Measurements from ENCODE around the gene CELF4. TPM values are rescaled to one million over a fixed set of nuclear protein-coding genes. Genes with fewer than 3 reads are reported as not detected.

CELF4 gene
- total RNA-seq, 2 donors from 2014 or later: not detected

GRCh38 chr18:37400802-37401201 lies 164.8 kb downstream of the CELF4 start:
- Mint-ChIP-seq H3K4me3 (no peak overlapping the region), H3K27ac (no peak overlapping the region), H3K4me1 (no peaks in the 10 kb centered on the region), H3K36me3 (ENCODE audit: low read depth) (no peaks in the 10 kb centered on the region), H3K27me3 (peaks cover 5% of the 10 kb centered on the region), H3K9me3 (no peaks in the 10 kb centered on the region)
- ATAC-seq (replicated peaks): no peak

DNA sequence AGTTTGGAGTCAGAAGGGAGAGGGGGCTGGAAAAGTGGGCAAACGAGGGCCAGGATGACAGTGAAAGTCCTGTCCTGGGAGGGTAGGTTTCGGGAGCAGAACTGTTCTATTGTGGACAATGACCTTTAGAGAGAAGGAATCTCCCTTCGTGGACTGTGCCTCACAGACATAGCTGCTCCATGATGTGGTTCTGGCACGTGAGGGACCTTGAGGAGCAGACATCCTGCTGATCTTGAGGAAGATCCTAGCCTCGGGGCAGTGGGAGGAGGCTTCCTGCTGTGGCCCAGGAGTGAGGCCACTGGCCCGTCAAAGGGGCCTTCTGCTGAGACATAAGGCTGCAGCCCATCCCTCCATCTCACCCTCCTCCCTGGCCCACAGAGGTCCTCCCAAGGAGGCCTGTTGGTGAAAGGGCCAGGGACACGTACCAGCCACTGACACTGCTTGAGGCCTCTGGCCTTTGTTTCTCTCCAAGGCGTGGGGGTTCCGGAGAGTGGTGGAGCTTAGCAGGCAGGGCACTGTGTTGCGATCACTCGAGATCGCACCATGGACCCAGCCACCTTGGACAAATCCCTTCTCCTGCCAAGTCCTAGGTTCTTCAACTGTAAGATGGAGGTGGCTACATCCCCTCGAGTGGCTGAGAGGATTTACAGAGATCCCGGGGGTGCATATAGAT lies 167.2 kb downstream of the CELF4 start:
- H3K36me3 Mint-ChIP-seq (ENCODE audit: low read depth): no peaks in the 10 kb centered on the region
- no peak for ATAC-seq (replicated peaks)
- peaks cover 13% of the 10 kb centered on the region for H3K27me3 Mint-ChIP-seq
- no peaks in the 10 kb centered on the region for H3K4me1 Mint-ChIP-seq
- H3K27ac Mint-ChIP-seq: no peak overlapping the region
- no peaks in the 10 kb centered on the region for H3K9me3 Mint-ChIP-seq
- H3K4me3 Mint-ChIP-seq: no peak overlapping the region

- Mint-ChIP-seq H3K36me3 (ENCODE audit: low read depth) (no peaks in the 10 kb centered on the region), H3K9me3 (no peaks in the 10 kb centered on the region), H3K4me1 (no peaks in the 10 kb centered on the region), H3K27me3 (peaks cover 18% of the 10 kb centered on the region), H3K27ac (no peak overlapping the region), H3K4me3 (no peak overlapping the region)
- ATAC-seq (replicated peaks): no peak
Observed at GRCh38 chr18:37397814-37398213, 167.8 kb downstream of the CELF4 start.

- H3K27ac Mint-ChIP-seq: no peak overlapping the region
- H3K4me3 Mint-ChIP-seq: no peak overlapping the region
- no peaks in the 10 kb centered on the region for H3K4me1 Mint-ChIP-seq
- H3K9me3 Mint-ChIP-seq: no peaks in the 10 kb centered on the region
- no peaks in the 10 kb centered on the region for H3K36me3 Mint-ChIP-seq (ENCODE audit: low read depth)
- H3K27me3 Mint-ChIP-seq: peaks cover 23% of the 10 kb centered on the region
- ATAC-seq (replicated peaks): no peak
Observed at GRCh38 chr18:37396971-37397720, 168.5 kb downstream of the CELF4 start.

GRCh38 chr18:37395631-37396030 lies 170.0 kb downstream of the CELF4 start:
- no peaks in the 10 kb centered on the region for H3K4me1 Mint-ChIP-seq
- no peaks in the 10 kb centered on the region for H3K36me3 Mint-ChIP-seq (ENCODE audit: low read depth)
- no peak for ATAC-seq (replicated peaks)
- no peak overlapping the region for H3K27ac Mint-ChIP-seq
- H3K27me3 Mint-ChIP-seq: peaks cover 23% of the 10 kb centered on the region
- H3K4me3 Mint-ChIP-seq: no peak overlapping the region
- no peaks in the 10 kb centered on the region for H3K9me3 Mint-ChIP-seq

DNA sequence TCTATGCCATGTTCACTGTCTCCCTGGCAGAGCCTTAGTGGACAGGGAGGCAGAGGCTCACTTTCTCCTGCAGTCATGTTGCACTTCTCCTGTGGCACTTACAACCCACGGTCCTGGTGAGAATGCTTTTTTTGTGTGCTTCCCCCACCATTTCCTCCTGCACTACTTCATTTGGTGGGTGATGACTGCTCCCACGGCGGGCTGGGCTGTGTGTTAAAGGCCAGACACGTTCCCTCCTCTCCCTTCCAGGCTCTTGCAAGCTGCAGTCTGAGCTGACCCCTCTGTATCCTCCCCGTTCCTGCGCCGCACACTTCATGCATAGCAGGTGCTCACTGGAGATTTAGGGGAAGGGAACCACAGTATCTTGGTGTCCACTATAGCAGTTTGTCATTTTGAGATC lies 170.5 kb downstream of the CELF4 start:
- no peaks in the 10 kb centered on the region for H3K36me3 Mint-ChIP-seq (ENCODE audit: low read depth)

DNA sequence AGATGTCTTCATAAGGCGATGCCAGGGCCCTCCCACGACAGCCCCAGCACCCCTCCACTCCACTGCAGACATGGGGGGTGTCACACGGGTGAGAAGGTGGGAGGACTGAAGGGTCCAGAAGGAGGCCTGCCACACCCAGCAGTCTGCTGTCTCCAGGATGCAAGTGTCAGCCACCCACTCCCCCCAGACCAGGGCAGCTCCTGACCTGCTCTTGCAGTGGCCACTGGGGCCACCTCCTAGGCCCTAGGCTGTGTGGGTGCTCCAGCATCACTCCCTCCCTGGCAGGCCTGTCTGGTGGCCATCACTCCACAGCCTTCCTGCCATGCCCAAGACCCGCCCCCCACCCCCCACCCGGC lies 171.0 kb downstream of the CELF4 start:
- no peaks in the 10 kb centered on the region for H3K9me3 Mint-ChIP-seq
- peaks cover 26% of the 10 kb centered on the region for H3K27me3 Mint-ChIP-seq
- no peaks in the 10 kb centered on the region for H3K4me1 Mint-ChIP-seq
- H3K27ac Mint-ChIP-seq: no peak overlapping the region
- no peak overlapping the region for H3K4me3 Mint-ChIP-seq
- ATAC-seq (replicated peaks): no peak
- no peaks in the 10 kb centered on the region for H3K36me3 Mint-ChIP-seq (ENCODE audit: low read depth)

More for the DNA sequence above, 170.5 kb downstream of the CELF4 start:
- Mint-ChIP-seq H3K27me3 (peaks cover 26% of the 10 kb centered on the region), H3K4me3 (no peak overlapping the region), H3K9me3 (no peaks in the 10 kb centered on the region), H3K27ac (no peak overlapping the region), H3K4me1 (no peaks in the 10 kb centered on the region)
- ATAC-seq (replicated peaks): no peak

DNA sequence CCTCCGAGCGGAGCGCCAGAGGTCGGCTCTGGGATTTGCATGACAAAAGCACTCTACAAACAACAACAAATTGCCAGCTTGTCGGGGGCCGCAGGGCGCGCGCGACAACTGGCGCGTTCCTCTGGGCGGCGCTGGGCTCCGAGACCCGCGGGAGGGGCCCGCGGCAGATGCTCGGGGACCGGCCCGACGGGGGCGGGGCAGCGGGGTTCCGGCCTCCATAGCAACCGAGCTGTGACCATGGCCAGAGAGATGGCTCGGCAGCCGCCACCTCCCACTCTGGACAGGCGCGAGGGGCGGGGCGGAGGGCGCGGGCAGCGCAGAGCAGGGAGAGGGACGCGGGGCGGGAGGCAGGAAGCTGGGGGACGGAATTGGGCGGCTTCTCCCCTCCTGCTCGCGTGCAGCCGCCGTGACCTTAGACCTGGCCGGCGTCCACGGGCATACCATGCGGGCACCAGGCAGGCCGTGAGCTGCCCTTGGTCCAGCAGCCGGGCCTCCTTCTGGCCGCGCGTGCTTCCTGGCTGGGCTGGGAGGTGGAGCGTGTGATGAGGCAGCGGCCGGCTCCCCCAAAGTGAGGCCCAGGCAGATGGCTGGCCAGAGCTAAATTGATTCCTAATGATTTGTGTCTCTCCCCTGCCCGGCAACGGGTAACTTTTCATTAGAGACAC lies 171.5 kb downstream of the CELF4 start:
- peaks cover 30% of the 10 kb centered on the region for H3K27me3 Mint-ChIP-seq
- no peak for ATAC-seq (replicated peaks)
- H3K36me3 Mint-ChIP-seq (ENCODE audit: low read depth): no peaks in the 10 kb centered on the region
- H3K27ac Mint-ChIP-seq: no peak overlapping the region
- H3K4me3 Mint-ChIP-seq: no peak overlapping the region
- no peaks in the 10 kb centered on the region for H3K9me3 Mint-ChIP-seq
- H3K4me1 Mint-ChIP-seq: no peaks in the 10 kb centered on the region

- no peak overlapping the region for H3K4me3 Mint-ChIP-seq
- no peak overlapping the region for H3K27ac Mint-ChIP-seq
- no peaks in the 10 kb centered on the region for H3K4me1 Mint-ChIP-seq
- H3K9me3 Mint-ChIP-seq: no peaks in the 10 kb centered on the region
- no peak for ATAC-seq (replicated peaks)
- H3K27me3 Mint-ChIP-seq: peaks cover 30% of the 10 kb centered on the region
- no peaks in the 10 kb centered on the region for H3K36me3 Mint-ChIP-seq (ENCODE audit: low read depth)
Observed at GRCh38 chr18:37393221-37393827, 172.3 kb downstream of the CELF4 start.

GRCh38 chr18:37392648-37393047 lies 172.9 kb downstream of the CELF4 start:
- no peak overlapping the region for H3K4me3 Mint-ChIP-seq
- ATAC-seq (replicated peaks): no peak
- H3K27me3 Mint-ChIP-seq: peaks cover 30% of the 10 kb centered on the region
- no peaks in the 10 kb centered on the region for H3K36me3 Mint-ChIP-seq (ENCODE audit: low read depth)
- H3K27ac Mint-ChIP-seq: no peak overlapping the region
- H3K4me1 Mint-ChIP-seq: no peaks in the 10 kb centered on the region
- H3K9me3 Mint-ChIP-seq: no peaks in the 10 kb centered on the region

DNA sequence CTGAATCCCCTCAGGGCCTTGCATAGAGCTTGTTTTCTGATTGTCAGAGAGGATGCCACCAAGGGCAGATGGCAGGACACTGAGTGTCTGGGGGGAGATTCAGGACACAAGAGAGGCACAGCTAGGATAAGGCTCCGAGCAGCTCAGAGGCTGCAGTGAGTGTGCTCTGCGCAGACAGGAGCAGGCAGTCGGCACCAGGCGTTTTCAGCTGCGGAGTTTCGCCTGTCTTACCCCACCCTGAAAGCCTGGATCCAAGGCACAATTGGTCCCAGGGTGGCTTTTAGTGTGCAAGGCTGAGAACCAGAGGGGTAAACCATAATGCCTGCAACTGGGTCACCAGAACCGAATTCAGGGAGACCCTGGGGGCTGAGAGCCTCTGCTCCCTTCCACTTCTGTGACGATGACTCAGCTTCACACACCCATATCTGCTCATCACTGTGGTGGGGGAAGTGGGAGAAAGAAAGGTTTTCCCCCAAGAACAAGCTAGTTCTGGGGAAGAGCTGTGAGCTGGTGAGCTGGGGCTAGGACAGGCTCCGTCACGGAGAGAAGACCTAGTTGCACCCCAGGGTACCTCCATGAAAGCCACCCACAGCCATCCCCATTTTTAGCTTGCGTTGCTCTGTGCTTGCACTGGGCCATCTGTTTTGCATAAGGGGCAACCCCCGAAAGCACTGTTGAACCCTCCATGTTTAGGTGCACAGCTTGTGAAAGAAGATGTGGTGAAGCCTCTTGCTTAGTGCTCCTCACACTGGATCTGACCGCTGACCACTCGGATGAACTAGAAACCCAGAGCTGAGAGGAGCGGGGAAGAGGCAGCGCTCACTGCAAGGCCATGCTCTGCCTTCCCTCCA lies 173.7 kb downstream of the CELF4 start:
- Mint-ChIP-seq H3K4me1 (no peaks in the 10 kb centered on the region), H3K36me3 (ENCODE audit: low read depth) (no peaks in the 10 kb centered on the region), H3K27ac (no peak overlapping the region), H3K4me3 (no peak overlapping the region), H3K27me3 (peaks cover 30% of the 10 kb centered on the region), H3K9me3 (no peaks in the 10 kb centered on the region)
- no peak for ATAC-seq (replicated peaks)

GRCh38 chr18:37391156-37391555 lies 174.4 kb downstream of the CELF4 start:
- H3K4me3 Mint-ChIP-seq: no peak overlapping the region
- H3K27ac Mint-ChIP-seq: no peak overlapping the region
- no peaks in the 10 kb centered on the region for H3K36me3 Mint-ChIP-seq (ENCODE audit: low read depth)
- H3K27me3 Mint-ChIP-seq: peaks cover 30% of the 10 kb centered on the region
- ATAC-seq (replicated peaks): no peak
- H3K4me1 Mint-ChIP-seq: no peaks in the 10 kb centered on the region
- H3K9me3 Mint-ChIP-seq: no peaks in the 10 kb centered on the region

DNA sequence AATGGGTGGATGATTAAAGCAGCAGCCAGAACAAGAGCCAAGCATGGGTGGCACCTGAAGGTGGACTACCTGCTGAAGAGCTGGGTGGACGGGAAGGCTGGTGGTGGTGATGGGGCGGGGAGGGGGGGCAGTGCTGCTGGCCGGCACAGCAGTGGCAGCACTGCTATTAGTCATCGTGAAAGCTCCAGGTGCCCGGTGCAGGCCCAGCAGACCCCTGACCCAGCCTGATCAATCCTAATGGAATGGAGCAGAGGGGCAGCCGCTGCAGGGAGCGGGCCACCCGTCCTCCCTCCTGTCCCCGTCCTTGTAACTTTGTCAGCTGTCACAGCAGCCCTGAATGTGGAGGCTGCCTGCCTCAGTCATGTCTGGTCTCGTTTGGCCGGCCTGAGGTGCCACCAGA lies 174.9 kb downstream of the CELF4 start:
- no peak for ATAC-seq (replicated peaks)
- no peak overlapping the region for H3K27ac Mint-ChIP-seq
- H3K27me3 Mint-ChIP-seq: peaks cover 28% of the 10 kb centered on the region
- no peaks in the 10 kb centered on the region for H3K36me3 Mint-ChIP-seq (ENCODE audit: low read depth)
- H3K9me3 Mint-ChIP-seq: no peaks in the 10 kb centered on the region
- no peak overlapping the region for H3K4me3 Mint-ChIP-seq
- H3K4me1 Mint-ChIP-seq: no peaks in the 10 kb centered on the region

Measured in activated T-helper 17 cell treated with anti-CD3 and anti-CD28 coated beads, Interleukin-2, amount 50 U/mL, for 72 hours (primary cell).